Measurements from ENCODE around the gene CSDE1. TPM values are rescaled to one million over a fixed set of nuclear protein-coding genes. Genes with fewer than 3 reads are reported as not detected.

The CSDE1 gene
- total RNA-seq, 1 experiment from 2014 or later = 595 TPM

DNA sequence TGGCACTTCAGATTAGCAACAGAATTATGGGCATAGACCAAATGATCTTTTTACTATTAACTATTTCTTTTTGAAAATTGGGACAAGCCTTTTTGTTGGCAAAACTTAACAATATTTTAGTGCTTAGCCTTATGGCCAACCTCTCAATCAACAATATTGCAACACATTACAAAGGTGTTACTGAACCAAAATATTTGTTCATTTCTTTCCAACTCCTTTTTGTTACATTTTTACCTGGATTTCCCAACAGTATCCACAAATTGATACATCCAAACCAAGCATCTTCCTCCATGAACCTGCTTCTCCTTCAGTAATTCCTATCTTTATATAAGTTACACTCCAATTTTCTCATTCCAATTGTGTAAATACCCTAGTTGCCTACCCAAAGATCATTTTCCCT, 61.0 kb downstream of the CSDE1 start:
- Mint-ChIP-seq H3K27ac (no peak overlapping the region), H3K27me3 (ENCODE audit: low read depth) (no peaks in the 10 kb centered on the region), H3K9me3 (no peaks in the 10 kb centered on the region), H3K4me3 (no peak overlapping the region), H3K4me1 (no peaks in the 10 kb centered on the region), H3K36me3 (no peaks in the 10 kb centered on the region)
- no peak for ATAC-seq
- DNase-seq (ENCODE audit: low spot score) = no peak
- ChIA-PET POLR2A (no interaction called here), CTCF (no interaction called here)
- TF ChIP-seq NFE2L1 (CRISPR knock-in tag; IDR thresholded peaks at IDR 0.05) = no peak
- TF ChIP-seq, protein P1, sequence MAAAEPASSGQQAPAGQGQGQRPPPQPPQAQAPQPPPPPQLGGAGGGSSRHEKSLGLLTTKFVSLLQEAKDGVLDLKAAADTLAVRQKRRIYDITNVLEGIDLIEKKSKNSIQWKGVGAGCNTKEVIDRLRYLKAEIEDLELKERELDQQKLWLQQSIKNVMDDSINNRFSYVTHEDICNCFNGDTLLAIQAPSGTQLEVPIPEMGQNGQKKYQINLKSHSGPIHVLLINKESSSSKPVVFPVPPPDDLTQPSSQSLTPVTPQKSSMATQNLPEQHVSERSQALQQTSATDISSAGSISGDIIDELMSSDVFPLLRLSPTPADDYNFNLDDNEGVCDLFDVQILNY (CRISPR knock-in tag; IDR thresholded peaks at IDR 0.05) = no peak
- TF ChIP-seq GABPB1 (CRISPR knock-in tag; IDR thresholded peaks at IDR 0.05) = no peak
- no peak for TF ChIP-seq ZBTB43 (CRISPR knock-in tag; IDR thresholded peaks at IDR 0.05)
- TF ChIP-seq NR3C1 (CRISPR knock-in tag; conservative IDR thresholded peaks at IDR 0.05; ENCODE audit: low read depth) = no peak
- no peak for TF ChIP-seq FOXP4 (CRISPR knock-in tag; IDR thresholded peaks at IDR 0.05)
- TF ChIP-seq, protein P2, sequence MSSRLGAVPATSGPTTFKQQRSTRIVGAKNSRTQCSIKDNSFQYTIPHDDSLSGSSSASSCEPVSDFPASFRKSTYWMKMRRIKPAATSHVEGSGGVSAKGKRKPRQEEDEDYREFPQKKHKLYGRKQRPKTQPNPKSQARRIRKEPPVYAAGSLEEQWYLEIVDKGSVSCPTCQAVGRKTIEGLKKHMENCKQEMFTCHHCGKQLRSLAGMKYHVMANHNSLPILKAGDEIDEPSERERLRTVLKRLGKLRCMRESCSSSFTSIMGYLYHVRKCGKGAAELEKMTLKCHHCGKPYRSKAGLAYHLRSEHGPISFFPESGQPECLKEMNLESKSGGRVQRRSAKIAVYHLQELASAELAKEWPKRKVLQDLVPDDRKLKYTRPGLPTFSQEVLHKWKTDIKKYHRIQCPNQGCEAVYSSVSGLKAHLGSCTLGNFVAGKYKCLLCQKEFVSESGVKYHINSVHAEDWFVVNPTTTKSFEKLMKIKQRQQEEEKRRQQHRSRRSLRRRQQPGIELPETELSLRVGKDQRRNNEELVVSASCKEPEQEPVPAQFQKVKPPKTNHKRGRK (CRISPR knock-in tag; IDR thresholded peaks at IDR 0.05; ENCODE audit: borderline replicate concordance) = no peak
- TF ChIP-seq SOX15 (CRISPR knock-in tag; IDR thresholded peaks at IDR 0.05) = no peak
- TF ChIP-seq E2F4 (CRISPR knock-in tag; IDR thresholded peaks at IDR 0.05; ENCODE audit: borderline replicate concordance, low read depth) = no peak
- TF ChIP-seq NR1H2 (CRISPR knock-in tag; IDR thresholded peaks at IDR 0.05) = no peak
- TF ChIP-seq, protein P3, sequence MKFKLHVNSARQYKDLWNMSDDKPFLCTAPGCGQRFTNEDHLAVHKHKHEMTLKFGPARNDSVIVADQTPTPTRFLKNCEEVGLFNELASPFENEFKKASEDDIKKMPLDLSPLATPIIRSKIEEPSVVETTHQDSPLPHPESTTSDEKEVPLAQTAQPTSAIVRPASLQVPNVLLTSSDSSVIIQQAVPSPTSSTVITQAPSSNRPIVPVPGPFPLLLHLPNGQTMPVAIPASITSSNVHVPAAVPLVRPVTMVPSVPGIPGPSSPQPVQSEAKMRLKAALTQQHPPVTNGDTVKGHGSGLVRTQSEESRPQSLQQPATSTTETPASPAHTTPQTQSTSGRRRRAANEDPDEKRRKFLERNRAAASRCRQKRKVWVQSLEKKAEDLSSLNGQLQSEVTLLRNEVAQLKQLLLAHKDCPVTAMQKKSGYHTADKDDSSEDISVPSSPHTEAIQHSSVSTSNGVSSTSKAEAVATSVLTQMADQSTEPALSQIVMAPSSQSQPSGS (CRISPR knock-in tag; IDR thresholded peaks at IDR 0.05; ENCODE audit: borderline replicate concordance, low read depth) = no peak

DNA sequence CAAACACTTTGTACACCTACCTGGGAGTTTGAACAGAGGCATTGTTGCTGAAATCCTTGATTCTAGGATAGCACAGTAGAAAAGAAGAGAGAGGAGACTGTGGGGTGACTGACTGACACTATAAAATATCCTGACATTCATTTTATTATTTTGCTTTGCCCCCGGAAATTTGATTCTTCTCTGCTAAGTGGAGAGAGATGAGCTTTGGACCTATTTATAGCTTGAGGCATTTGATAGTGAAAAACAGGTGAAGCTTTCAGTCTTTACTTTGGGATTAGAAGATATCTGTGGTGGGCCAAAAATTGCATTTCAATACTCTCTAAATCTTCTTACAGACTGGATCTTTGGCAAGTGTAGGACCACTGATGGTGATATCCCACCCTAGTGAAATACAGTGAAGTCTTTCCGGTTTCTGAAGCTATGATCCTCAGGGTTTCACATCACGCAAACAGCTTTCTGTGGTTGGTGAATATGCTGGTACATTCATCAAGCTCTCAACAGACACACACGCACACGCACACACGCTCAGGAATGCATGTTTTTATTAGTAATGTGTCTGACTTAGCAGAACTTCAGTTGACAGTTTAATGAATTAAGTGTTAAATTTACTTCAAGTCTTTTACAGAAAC, 62.2 kb downstream of the CSDE1 start, which contains the start of gene AMPD1:
Gene AMPD1, minus strand, starts transcription at position 117 of the 629 bp plus-strand sequence. Its CDS starts 75 bp downstream, at position 42.
- no peaks in the 10 kb centered on the region for H3K4me1 Mint-ChIP-seq
- H3K4me3 Mint-ChIP-seq = no peak within 1 kb of the TSS
- no peaks in the 10 kb centered on the region for H3K9me3 Mint-ChIP-seq
- no peaks in the 10 kb centered on the region for H3K36me3 Mint-ChIP-seq
- no peak within 1 kb of the TSS for H3K27ac Mint-ChIP-seq
- POLR2A ChIA-PET = no interaction called here
- no peaks in the 10 kb centered on the region for H3K27me3 Mint-ChIP-seq (ENCODE audit: low read depth)
- ATAC-seq (no peak), DNase-seq (ENCODE audit: low spot score) (no peak)
- CTCF ChIA-PET = interaction anchor here (1.4 kb wide), 1 partner anchor 26 kb away, joined by 3 read pairs; the partner anchor contains the start of gene DENND2C
- TF ChIP-seq NFYB (CRISPR knock-in tag; conservative IDR thresholded peaks at IDR 0.05; ENCODE audit: low read depth) = no peak
- TF ChIP-seq, protein P4, sequence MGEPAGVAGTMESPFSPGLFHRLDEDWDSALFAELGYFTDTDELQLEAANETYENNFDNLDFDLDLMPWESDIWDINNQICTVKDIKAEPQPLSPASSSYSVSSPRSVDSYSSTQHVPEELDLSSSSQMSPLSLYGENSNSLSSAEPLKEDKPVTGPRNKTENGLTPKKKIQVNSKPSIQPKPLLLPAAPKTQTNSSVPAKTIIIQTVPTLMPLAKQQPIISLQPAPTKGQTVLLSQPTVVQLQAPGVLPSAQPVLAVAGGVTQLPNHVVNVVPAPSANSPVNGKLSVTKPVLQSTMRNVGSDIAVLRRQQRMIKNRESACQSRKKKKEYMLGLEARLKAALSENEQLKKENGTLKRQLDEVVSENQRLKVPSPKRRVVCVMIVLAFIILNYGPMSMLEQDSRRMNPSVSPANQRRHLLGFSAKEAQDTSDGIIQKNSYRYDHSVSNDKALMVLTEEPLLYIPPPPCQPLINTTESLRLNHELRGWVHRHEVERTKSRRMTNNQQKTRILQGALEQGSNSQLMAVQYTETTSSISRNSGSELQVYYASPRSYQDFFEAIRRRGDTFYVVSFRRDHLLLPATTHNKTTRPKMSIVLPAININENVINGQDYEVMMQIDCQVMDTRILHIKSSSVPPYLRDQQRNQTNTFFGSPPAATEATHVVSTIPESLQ (CRISPR knock-in tag; IDR thresholded peaks at IDR 0.05) = no peak
- no peak for TF ChIP-seq ZNF121 (CRISPR knock-in tag; IDR thresholded peaks at IDR 0.05)
- TF ChIP-seq ZNF423 (CRISPR knock-in tag; IDR thresholded peaks at IDR 0.05) = no peak
- no peak for TF ChIP-seq ETV6 (CRISPR knock-in tag; IDR thresholded peaks at IDR 0.05)
- no peak for TF ChIP-seq AFF4 (CRISPR knock-in tag; IDR thresholded peaks at IDR 0.05; ENCODE audit: borderline replicate concordance)
- no peak for TF ChIP-seq ZNF416 (CRISPR knock-in tag; IDR thresholded peaks at IDR 0.05)
- no peak for TF ChIP-seq FOXK1 (CRISPR knock-in tag; IDR thresholded peaks at IDR 0.05)

All from WTC11 (cell line).